Cardiac fibroblast (primary cell): ENCODE results near the gene RNF212.

Experiments used
- DNase-seq, 2 donors: peaks; one replicate each; pipeline versions ENCODE4 v3.0.0 to v3.0.0-alpha.2; 2010; ENCODE audit warnings: low read depth in 2 of 2
- H3K4me3 ChIP-seq, 2 donors: replicated peaks in 1 of 2; 1 replicate in 1 of 2; 2 replicates in 1 of 2; pipeline ENCODE4 v1.5.1; 2011; ENCODE audit warnings: low read depth in 2 of 2, low read length in 2 of 2, mild to moderate bottlenecking in 2 of 2, moderate library complexity in 1 of 2
- TF ChIP-seq, protein P1 (sequence below): IDR thresholded peaks from one replicate; pipeline ENCODE4 v1.5.1; 2011; ENCODE audit warnings: low read depth, mild to moderate bottlenecking, low read length, inconsistent platforms

The RNF212 gene

GRCh38 chr4:1080961-1081688 lies 32.2 kb downstream of the RNF212 start:
- DNase-seq = peak; percentile 34 to 58
- TF ChIP-seq, protein P1, sequence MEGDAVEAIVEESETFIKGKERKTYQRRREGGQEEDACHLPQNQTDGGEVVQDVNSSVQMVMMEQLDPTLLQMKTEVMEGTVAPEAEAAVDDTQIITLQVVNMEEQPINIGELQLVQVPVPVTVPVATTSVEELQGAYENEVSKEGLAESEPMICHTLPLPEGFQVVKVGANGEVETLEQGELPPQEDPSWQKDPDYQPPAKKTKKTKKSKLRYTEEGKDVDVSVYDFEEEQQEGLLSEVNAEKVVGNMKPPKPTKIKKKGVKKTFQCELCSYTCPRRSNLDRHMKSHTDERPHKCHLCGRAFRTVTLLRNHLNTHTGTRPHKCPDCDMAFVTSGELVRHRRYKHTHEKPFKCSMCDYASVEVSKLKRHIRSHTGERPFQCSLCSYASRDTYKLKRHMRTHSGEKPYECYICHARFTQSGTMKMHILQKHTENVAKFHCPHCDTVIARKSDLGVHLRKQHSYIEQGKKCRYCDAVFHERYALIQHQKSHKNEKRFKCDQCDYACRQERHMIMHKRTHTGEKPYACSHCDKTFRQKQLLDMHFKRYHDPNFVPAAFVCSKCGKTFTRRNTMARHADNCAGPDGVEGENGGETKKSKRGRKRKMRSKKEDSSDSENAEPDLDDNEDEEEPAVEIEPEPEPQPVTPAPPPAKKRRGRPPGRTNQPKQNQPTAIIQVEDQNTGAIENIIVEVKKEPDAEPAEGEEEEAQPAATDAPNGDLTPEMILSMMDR = no peak
- H3K4me3 ChIP-seq = no peak overlapping the region

DNA sequence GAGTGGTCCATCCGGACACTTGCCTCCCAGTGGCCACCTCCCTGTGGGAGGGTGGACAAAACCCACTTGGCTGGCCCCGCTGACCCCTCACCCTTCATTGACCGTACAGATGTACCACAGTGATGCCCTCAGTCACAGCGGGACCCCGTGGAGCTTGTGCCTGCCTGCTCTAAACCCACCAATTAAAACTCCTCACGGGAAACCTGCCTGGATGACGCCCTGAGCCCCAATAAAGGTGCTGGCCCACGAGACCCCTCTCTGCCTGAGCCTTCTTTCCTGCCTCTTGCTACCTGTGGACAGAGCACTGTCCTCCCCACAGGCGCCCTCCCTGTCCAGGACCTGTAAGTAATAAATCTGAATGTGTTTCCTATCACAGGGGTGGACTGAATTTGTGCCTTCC lies 32.9 kb downstream of the RNF212 start:
- no peak overlapping the region for H3K4me3 ChIP-seq
- DNase-seq = no peak
- TF ChIP-seq, protein P1 = no peak

GRCh38 chr4:1079711-1080265 lies 33.6 kb downstream of the RNF212 start:
- no peak overlapping the region for H3K4me3 ChIP-seq
- no peak for DNase-seq
- TF ChIP-seq, protein P1 = no peak

- no peak for DNase-seq
- H3K4me3 ChIP-seq = no peak overlapping the region
- TF ChIP-seq, protein P1 = no peak
Observed at GRCh38 chr4:1078490-1078889, 34.9 kb downstream of the RNF212 start.

- H3K4me3 ChIP-seq = no peak overlapping the region
- TF ChIP-seq, protein P1 = no peak
- no peak for DNase-seq
Observed at GRCh38 chr4:1077711-1078477, 35.5 kb downstream of the RNF212 start.

- DNase-seq = no peak
- TF ChIP-seq, protein P1 = no peak
- no peak overlapping the region for H3K4me3 ChIP-seq
Observed at GRCh38 chr4:1075809-1076699, 37.3 kb downstream of the RNF212 start.
